H7 (cell line): Measurements from ENCODE around the gene LRP2. TPM values are rescaled to one million over a fixed set of nuclear protein-coding genes. Genes with fewer than 3 reads are reported as not detected.
"Not testable (repeated sequence)": the region's sequence is repeated elsewhere in the genome, so short reads cannot be mapped to it uniquely, and the experiment has no call there.

Experiments used
- DNase-seq: peaks from one replicate; pipeline ENCODE4 v3.0.0; 2012
- H3K27me3 ChIP-seq: 2 replicates; pipeline ENCODE4 v1.6.0; 2011; ENCODE audit warnings: mild to moderate bottlenecking, low read length; ENCODE audit not compliant: control insufficient read depth, insufficient read depth
- H3K36me3 ChIP-seq: replicated peaks from 2 replicates; pipeline ENCODE4 v1.5.1; 2011; ENCODE audit warnings: low read length; ENCODE audit not compliant: control insufficient read depth, insufficient read depth
- H3K4me3 ChIP-seq: 2 replicates; pipeline ENCODE4 v1.5.1; 2011; ENCODE audit warnings: low read depth, mild to moderate bottlenecking, control low read depth, low read length, moderate library complexity; ENCODE audit not compliant: insufficient read depth
- total RNA-seq: library from RNA; depleted of rRNA; stranded (reverse); fragments of >200 nt; shearing (Covaris generic); gene quantifications from 2 replicates; pipeline ENCODE4 v1.2.3, GENCODE V29; 2014

The LRP2 gene
- total RNA-seq, 1 experiment from 2014 or later, result 1.1 TPM

GRCh38 chr2:169300636-169301530, 61.5 kb downstream of the LRP2 start:
- Histone ChIP-seq H3K4me3 (no peak overlapping the region), H3K36me3 (no peaks in the 10 kb centered on the region), H3K27me3 (no peaks in the 10 kb centered on the region; the same call in 1 of the 2 replicates)
- DNase-seq, result no peak

DNA sequence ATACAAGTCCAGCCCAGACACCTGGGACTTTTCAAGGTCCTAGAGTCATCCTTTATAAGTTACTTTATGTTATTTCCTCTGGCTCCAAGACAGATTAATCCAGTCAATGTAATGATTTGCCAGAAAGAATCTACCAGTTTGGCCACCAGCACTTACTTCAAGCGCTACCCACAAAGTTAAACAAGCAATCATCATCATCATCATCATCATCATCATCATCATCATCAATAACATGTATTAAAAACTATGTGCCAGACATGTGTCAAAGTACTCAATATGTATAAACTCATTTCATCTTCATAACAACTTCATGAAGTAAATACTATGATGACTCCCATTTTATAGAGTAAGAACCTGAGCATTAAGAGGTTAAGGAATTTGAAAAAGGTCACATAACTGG, 64.3 kb downstream of the LRP2 start:
- H3K4me3 ChIP-seq, result no peak overlapping the region
- no peaks in the 10 kb centered on the region; the same call in 1 of the 2 replicates for H3K27me3 ChIP-seq

DNA sequence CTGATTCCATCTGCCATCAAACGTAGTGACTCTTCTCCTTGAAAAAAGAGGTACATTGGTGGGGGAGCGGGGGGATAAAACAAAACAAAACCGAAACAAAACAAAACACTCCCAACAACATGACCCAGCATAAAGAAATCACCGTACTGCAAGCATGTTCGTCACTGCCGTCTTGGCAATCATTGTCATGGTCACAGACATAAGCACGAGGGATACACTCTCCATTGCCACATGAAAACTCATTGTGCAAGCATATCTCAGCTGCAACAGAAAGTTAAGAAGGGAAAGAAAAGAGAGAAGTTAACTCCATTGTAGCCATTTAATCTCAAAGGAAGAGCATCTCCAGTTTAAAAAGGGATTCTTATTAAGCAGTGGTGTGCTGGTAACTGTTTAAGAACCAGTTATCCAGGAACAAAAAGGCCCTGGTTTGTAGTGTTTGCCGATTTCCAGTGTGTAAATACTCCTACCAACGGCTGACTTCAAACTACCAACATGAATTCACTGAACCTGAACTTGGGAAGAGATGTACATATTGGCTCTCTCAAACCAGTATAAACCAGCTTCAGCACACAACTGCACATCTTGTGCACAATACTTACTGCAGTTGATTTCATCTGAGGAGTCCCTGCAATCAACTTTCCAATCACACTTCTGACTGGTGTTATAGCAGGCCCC, 68.2 kb downstream of the LRP2 start:
- DNase-seq, result no peak
- Histone ChIP-seq H3K36me3 (no peaks in the 10 kb centered on the region), H3K4me3 (no peak overlapping the region), H3K27me3 (no peaks in the 10 kb centered on the region)

More for the DNA sequence above, 64.3 kb downstream of the LRP2 start:
- DNase-seq, result no peak
- H3K36me3 ChIP-seq, result no peaks in the 10 kb centered on the region

DNA sequence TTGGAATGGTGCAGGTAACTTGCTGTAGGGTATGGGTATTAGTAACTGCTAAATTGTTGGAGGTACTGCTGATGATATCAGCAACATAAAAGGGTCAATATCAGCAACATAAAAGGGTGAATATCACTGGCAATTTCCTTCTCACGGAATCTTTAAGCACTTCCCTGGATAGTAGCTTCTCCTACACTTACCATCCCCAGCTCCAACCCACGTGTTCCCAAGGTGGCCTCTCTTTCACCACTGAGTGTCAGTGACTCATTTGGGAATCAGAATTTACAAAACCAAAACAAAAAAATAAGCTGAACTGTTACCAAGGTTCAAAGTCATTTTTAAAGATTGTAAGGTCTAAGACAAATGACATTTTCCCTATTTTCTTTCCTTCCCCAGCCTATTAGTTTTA, 70.8 kb downstream of the LRP2 start:
- H3K4me3 ChIP-seq, result no peak overlapping the region
- no peaks in the 10 kb centered on the region for H3K27me3 ChIP-seq
- DNase-seq, result no peak
- no peaks in the 10 kb centered on the region for H3K36me3 ChIP-seq

- Histone ChIP-seq H3K36me3 (no peaks in the 10 kb centered on the region), H3K27me3 (no peaks in the 10 kb centered on the region), H3K4me3 (no peak overlapping the region)
- no peak for DNase-seq
Observed at GRCh38 chr2:169290433-169290832, 71.9 kb downstream of the LRP2 start.

GRCh38 chr2:169287666-169288065, 74.7 kb downstream of the LRP2 start:
- no peak for DNase-seq
- no peaks in the 10 kb centered on the region for H3K27me3 ChIP-seq
- H3K36me3 ChIP-seq, result no peaks in the 10 kb centered on the region
- H3K4me3 ChIP-seq, result no peak overlapping the region

DNA sequence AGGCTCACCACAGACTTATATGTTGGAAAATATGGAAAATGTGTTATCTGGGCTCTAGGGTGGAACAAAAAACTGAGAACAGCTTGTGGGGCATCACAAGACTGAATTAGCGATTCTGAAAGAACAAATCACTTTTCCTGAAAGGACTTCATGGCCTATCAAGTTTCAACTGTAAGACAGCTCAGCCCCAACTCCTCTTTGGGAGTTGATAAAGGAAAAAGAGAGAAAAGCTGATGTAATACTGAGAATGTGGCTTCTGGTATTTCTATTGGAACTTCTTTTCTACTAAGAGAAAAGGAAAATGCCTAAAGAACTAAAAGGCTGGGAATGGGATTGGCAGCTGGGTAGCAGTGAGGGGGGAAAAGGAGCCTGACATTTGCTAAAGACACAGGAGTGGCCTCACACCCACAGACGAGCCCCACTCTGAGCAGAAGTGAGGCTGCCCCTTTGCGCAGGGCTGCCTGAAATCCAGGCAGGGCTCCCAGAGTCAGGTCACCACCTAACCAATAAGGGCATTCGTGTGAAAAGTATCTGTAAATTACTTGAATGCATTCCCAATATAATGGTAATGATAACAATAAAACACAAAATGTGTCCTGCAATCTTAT, 75.6 kb downstream of the LRP2 start:
- no peaks in the 10 kb centered on the region for H3K27me3 ChIP-seq
- H3K36me3 ChIP-seq, result no peaks in the 10 kb centered on the region
- DNase-seq, result no peak
- no peak overlapping the region for H3K4me3 ChIP-seq

- Histone ChIP-seq H3K4me3 (no peak overlapping the region), H3K27me3 (no peaks in the 10 kb centered on the region), H3K36me3 (no peaks in the 10 kb centered on the region)
- peak; percentile 6 for DNase-seq
Observed at GRCh38 chr2:169285531-169286235, 76.7 kb downstream of the LRP2 start.

GRCh38 chr2:169280502-169280901, 81.8 kb downstream of the LRP2 start:
- Histone ChIP-seq H3K4me3 (no peak overlapping the region), H3K36me3 (no peaks in the 10 kb centered on the region), H3K27me3 (no peaks in the 10 kb centered on the region)
- DNase-seq, result no peak

GRCh38 chr2:169275696-169276444, 86.5 kb downstream of the LRP2 start:
- Histone ChIP-seq H3K4me3 (no peak overlapping the region), H3K36me3 (no peaks in the 10 kb centered on the region), H3K27me3 (no peaks in the 10 kb centered on the region)
- no peak for DNase-seq

- H3K4me3 ChIP-seq, result no peak overlapping the region
- no peak for DNase-seq
- H3K36me3 ChIP-seq, result no peaks in the 10 kb centered on the region
- H3K27me3 ChIP-seq, result no peaks in the 10 kb centered on the region
Observed at GRCh38 chr2:169272010-169272409, 90.3 kb downstream of the LRP2 start.

- not testable (repeated sequence) for H3K4me3 ChIP-seq, DNase-seq, H3K36me3 ChIP-seq, H3K27me3 ChIP-seq
Observed at GRCh38 chr2:169270574-169270973, 91.8 kb downstream of the LRP2 start.

GRCh38 chr2:169265591-169265990, 96.7 kb downstream of the LRP2 start:
- no peaks in the 10 kb centered on the region for H3K36me3 ChIP-seq
- H3K4me3 ChIP-seq, result no peak overlapping the region
- DNase-seq, result no peak
- no peaks in the 10 kb centered on the region for H3K27me3 ChIP-seq
